HEK293 (cell line): ENCODE data around the gene PAQR5.
"Not testable (repeated sequence)": the region's sequence is repeated elsewhere in the genome, so short reads cannot be mapped to it uniquely, and the experiment has no call there.

Experiments
- CTCF ChIA-PET: fragments of 350-600 bp; formaldehyde crosslinking; extraction: SDS; loops from one replicate; lab custom pipeline; 2021; ENCODE audit warnings: antibody characterized with exemption; lab: Yijun Ruan, JAX
- POLR2A ChIA-PET: fragments of 300-600 bp; formaldehyde crosslinking; extraction: SDS; loops from one replicate; lab custom pipeline; 2020; ENCODE audit warnings: antibody characterized with exemption, inconsistent platforms; lab: Yijun Ruan, JAX
- H3K27ac ChIP-seq: fragments of 200-500 bp; sonication (Bioruptor generic); 2 replicates; pipeline ENCODE4 v1.5.1; 2014; ENCODE audit warnings: low read depth, low read length, control low read depth, inconsistent platforms; ENCODE audit errors: extremely low read depth
- H3K36me3 ChIP-seq, 2 experiments: fragments of 200-500 bp in 1 of 2; sonication (Bioruptor generic) in 1 of 2; 1 replicate in 1 of 2; 2 replicates in 1 of 2; pipeline ENCODE4 v1.5.1; 2014 to 2017; ENCODE audit warnings: inconsistent platforms in 2 of 2, low read length in 2 of 2; ENCODE audit not compliant: control insufficient read depth in 2 of 2, insufficient read depth in 1 of 2
- H3K4me1 ChIP-seq: fragments of 200-500 bp; sonication (Bioruptor generic); 2 replicates; pipeline ENCODE4 v1.5.1; 2014; ENCODE audit warnings: mild to moderate bottlenecking, low read length, inconsistent platforms; ENCODE audit not compliant: control insufficient read depth, insufficient read depth
- H3K4me3 ChIP-seq: 2 replicates; pipeline ENCODE4 v1.5.1; 2011; ENCODE audit warnings: low read depth, mild to moderate bottlenecking, control low read depth, low read length, moderate library complexity
- H3K9me3 ChIP-seq: fragments of 200-500 bp; sonication (Bioruptor generic); 2 replicates; pipeline ENCODE4 v1.5.1; 2014; ENCODE audit warnings: low read depth, low read length, inconsistent platforms; ENCODE audit not compliant: control insufficient read depth, insufficient read depth
- EGR2 ChIP-seq: fragments of 450-650 bp; formaldehyde crosslinking; IDR thresholded peaks from 2 replicates; pipeline ENCODE4 v1.5.1; 2016; ENCODE audit warnings: low read depth, missing biosample characterization, missing genetic modification characterization
- KLF9 ChIP-seq: fragments of 450-650 bp; formaldehyde crosslinking; IDR thresholded peaks from 2 replicates; pipeline ENCODE4 v1.5.1; 2016; ENCODE audit warnings: missing biosample characterization, missing genetic modification characterization, low read depth
- SCRT2 ChIP-seq: fragments of 450-650 bp; formaldehyde crosslinking; IDR thresholded peaks from 2 replicates; pipeline ENCODE4 v1.5.1; 2016; ENCODE audit warnings: missing biosample characterization, missing genetic modification characterization
- SETDB1 ChIP-seq: IDR thresholded peaks from one replicate; pipeline ENCODE4 v1.6.1; 2017; ENCODE audit warnings: mild to moderate bottlenecking, low read length, moderate library complexity, mixed read lengths; ENCODE audit not compliant: insufficient read length
- ZBTB1 ChIP-seq: fragments of 450-650 bp; formaldehyde crosslinking; IDR thresholded peaks from 2 replicates; pipeline ENCODE4 v1.5.1; 2016; ENCODE audit warnings: missing biosample characterization, missing genetic modification characterization
- ZBTB48 ChIP-seq: fragments of 450-650 bp; formaldehyde crosslinking; IDR thresholded peaks from 2 replicates; pipeline ENCODE4 v1.5.1; 2016; ENCODE audit warnings: missing biosample characterization, missing genetic modification characterization
- ZIC2 ChIP-seq: fragments of 450-650 bp; formaldehyde crosslinking; IDR thresholded peaks from 2 replicates; pipeline ENCODE4 v1.5.1; 2016; ENCODE audit warnings: missing biosample characterization, missing genetic modification characterization
- ZNF138 ChIP-seq: fragments of 450-650 bp; formaldehyde crosslinking; IDR thresholded peaks from 2 replicates; pipeline ENCODE4 v1.5.1; 2016; ENCODE audit warnings: missing biosample characterization, missing genetic modification characterization, borderline replicate concordance
- ZNF211 ChIP-seq: fragments of 450-650 bp; formaldehyde crosslinking; IDR thresholded peaks from 2 replicates; pipeline ENCODE4 v1.5.1; 2016; ENCODE audit warnings: low read depth, missing biosample characterization, missing genetic modification characterization
- ZNF280D ChIP-seq: fragments of 450-650 bp; formaldehyde crosslinking; IDR thresholded peaks from 2 replicates; pipeline ENCODE4 v1.5.1; 2016; ENCODE audit warnings: missing biosample characterization, missing genetic modification characterization
- ZNF366 ChIP-seq: fragments of 450-650 bp; formaldehyde crosslinking; conservative IDR thresholded peaks from 2 replicates; pipeline ENCODE4 v1.5.1; 2016; ENCODE audit warnings: missing biosample characterization, missing genetic modification characterization
- ZNF48 ChIP-seq: fragments of 450-650 bp; formaldehyde crosslinking; IDR thresholded peaks from 2 replicates; pipeline ENCODE4 v1.5.1; 2016; ENCODE audit warnings: missing biosample characterization, missing genetic modification characterization
- ZNF558 ChIP-seq: fragments of 450-650 bp; formaldehyde crosslinking; IDR thresholded peaks from 2 replicates; pipeline ENCODE4 v1.5.1; 2016; ENCODE audit warnings: missing biosample characterization, missing genetic modification characterization
- ZNF624 ChIP-seq: fragments of 450-650 bp; formaldehyde crosslinking; IDR thresholded peaks from 2 replicates; pipeline ENCODE4 v1.5.1; 2017; ENCODE audit warnings: missing biosample characterization, missing genetic modification characterization
- ZNF692 ChIP-seq: fragments of 450-650 bp; formaldehyde crosslinking; IDR thresholded peaks from 2 replicates; pipeline ENCODE4 v1.5.1; 2016; ENCODE audit warnings: missing biosample characterization, missing genetic modification characterization
- ZSCAN5A ChIP-seq: fragments of 450-650 bp; formaldehyde crosslinking; IDR thresholded peaks from 2 replicates; pipeline ENCODE4 v1.5.1; 2016; ENCODE audit warnings: missing biosample characterization, missing genetic modification characterization
- TF ChIP-seq, protein P1 (sequence below): fragments of 450-650 bp; formaldehyde crosslinking; IDR thresholded peaks from 2 replicates; pipeline ENCODE4 v1.5.1; 2016; ENCODE audit warnings: missing biosample characterization, missing genetic modification characterization, low read depth
- TF ChIP-seq, protein P2 (sequence below): fragments of 450-650 bp; formaldehyde crosslinking; IDR thresholded peaks from 2 replicates; pipeline ENCODE4 v1.5.1; 2016; ENCODE audit warnings: missing biosample characterization, missing genetic modification characterization

The PAQR5 gene

GRCh38 chr15:69299943-69300588, 1.4 kb downstream of the PAQR5 start (continued):
- TF ChIP-seq ZNF692 (tag by site-specific recombination) (no peak), SCRT2 (tag by site-specific recombination) (no peak), ZNF48 (tag by site-specific recombination) (no peak), ZIC2 (peak; percentile 59), ZNF558 (no peak), ZNF366 (tag by site-specific recombination) (peak; percentile 66), ZNF138 (no peak), ZNF280D (tag by site-specific recombination) (no peak), ZBTB1 (no peak), ZBTB48 (tag by site-specific recombination) (peak; percentile 86), ZNF211 (tag by site-specific recombination) (no peak), SETDB1 (no peak), ZNF624 (tag by site-specific recombination) (no peak), EGR2 (tag by site-specific recombination) (no peak), ZSCAN5A (tag by site-specific recombination) (no peak), KLF9 (no peak)
- TF ChIP-seq, protein P1, sequence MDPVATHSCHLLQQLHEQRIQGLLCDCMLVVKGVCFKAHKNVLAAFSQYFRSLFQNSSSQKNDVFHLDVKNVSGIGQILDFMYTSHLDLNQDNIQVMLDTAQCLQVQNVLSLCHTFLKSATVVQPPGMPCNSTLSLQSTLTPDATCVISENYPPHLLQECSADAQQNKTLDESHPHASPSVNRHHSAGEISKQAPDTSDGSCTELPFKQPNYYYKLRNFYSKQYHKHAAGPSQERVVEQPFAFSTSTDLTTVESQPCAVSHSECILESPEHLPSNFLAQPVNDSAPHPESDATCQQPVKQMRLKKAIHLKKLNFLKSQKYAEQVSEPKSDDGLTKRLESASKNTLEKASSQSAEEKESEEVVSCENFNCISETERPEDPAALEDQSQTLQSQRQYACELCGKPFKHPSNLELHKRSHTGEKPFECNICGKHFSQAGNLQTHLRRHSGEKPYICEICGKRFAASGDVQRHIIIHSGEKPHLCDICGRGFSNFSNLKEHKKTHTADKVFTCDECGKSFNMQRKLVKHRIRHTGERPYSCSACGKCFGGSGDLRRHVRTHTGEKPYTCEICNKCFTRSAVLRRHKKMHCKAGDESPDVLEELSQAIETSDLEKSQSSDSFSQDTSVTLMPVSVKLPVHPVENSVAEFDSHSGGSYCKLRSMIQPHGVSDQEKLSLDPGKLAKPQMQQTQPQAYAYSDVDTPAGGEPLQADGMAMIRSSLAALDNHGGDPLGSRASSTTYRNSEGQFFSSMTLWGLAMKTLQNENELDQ: no peak
- TF ChIP-seq, protein P2, sequence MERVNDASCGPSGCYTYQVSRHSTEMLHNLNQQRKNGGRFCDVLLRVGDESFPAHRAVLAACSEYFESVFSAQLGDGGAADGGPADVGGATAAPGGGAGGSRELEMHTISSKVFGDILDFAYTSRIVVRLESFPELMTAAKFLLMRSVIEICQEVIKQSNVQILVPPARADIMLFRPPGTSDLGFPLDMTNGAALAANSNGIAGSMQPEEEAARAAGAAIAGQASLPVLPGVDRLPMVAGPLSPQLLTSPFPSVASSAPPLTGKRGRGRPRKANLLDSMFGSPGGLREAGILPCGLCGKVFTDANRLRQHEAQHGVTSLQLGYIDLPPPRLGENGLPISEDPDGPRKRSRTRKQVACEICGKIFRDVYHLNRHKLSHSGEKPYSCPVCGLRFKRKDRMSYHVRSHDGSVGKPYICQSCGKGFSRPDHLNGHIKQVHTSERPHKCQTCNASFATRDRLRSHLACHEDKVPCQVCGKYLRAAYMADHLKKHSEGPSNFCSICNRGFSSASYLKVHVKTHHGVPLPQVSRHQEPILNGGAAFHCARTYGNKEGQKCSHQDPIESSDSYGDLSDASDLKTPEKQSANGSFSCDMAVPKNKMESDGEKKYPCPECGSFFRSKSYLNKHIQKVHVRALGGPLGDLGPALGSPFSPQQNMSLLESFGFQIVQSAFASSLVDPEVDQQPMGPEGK (tag by site-specific recombination): no peak

DNA sequence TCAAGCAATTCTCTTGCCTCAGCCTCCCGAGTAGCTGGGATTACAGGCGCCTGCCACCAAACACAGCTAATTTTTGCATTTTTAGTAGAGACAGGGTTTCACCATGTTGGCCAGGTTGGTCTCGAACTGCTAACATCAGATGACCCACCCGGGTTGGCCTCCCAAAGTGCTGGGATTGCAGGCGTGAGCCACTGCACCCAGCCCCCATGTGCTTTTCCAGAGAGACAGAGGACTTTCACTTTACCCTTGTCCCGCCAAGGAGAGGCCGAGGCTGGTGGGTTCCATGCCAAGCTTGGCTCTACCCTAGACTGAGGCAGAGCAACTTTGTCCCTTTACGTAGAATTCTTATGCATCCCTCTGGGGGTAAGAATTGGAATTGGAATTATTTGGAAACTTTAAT, 2.4 kb downstream of the PAQR5 start:
- H3K36me3 ChIP-seq, POLR2A ChIA-PET, CTCF ChIA-PET: not testable (repeated sequence)

More for the DNA sequence above, 2.4 kb downstream of the PAQR5 start:
- not testable (repeated sequence) for H3K27ac ChIP-seq, H3K4me3 ChIP-seq, H3K4me1 ChIP-seq, H3K9me3 ChIP-seq
